HepG2 (cell line): ENCODE data around the gene ADAMTS18. TPM values are rescaled to one million over a fixed set of nuclear protein-coding genes. Genes with fewer than 3 reads are reported as not detected.

ENCODE experiments used
- ATAC-seq: fragments of 200-7000 bp; cut with Tn5 transposase; 3 replicates; pipeline ENCODE4 v1.9.1; 2020; ENCODE audit warnings: mild to moderate bottlenecking, moderate library complexity
- BruUV-seq: library from RNA; stranded (reverse); fragments of 400-500 nt; replicated peaks from 2 replicates; lab custom pipeline; 2021; lab: Mats Ljungman, UMichigan
- CTCF ChIA-PET: fragments of 300-600 bp; formaldehyde crosslinking; extraction: SDS; loops from one replicate; lab custom pipeline; 2021; ENCODE audit warnings: low total read pairs, inconsistent platforms, low intra/inter-chr PET ratio; lab: Yijun Ruan, JAX
- POLR2A ChIA-PET: fragments of 350-600 bp; sonication (Branson Sonifier 250); formaldehyde crosslinking; loops from one replicate; lab custom pipeline; 2020; ENCODE audit warnings: antibody characterized with exemption, inconsistent platforms; lab: Yijun Ruan, JAX
- DNase-seq: peaks from one replicate; pipeline ENCODE4 v3.0.0-alpha.2; 2015; ENCODE audit warnings: low spot score
- FAIRE-seq: peaks from 3 replicates; lab custom pipeline; 2011; peaks lifted over from hg19 to GRCh38; lab: Jason Lieb, UNC
- H2AFZ ChIP-seq: one replicate; pipeline ENCODE4 v1.6.1; 2011; ENCODE audit warnings: low read length, inconsistent platforms
- H3K27ac ChIP-seq: fragments of 300-600 bp; 3 replicates; pipeline ENCODE4 v1.8.0; 2011; ENCODE audit warnings: mixed run types, mild to moderate bottlenecking, mixed read lengths, low read length, inconsistent platforms; ENCODE audit not compliant: insufficient read depth; ENCODE audit errors: extremely low read length
- H3K27me3 ChIP-seq, 2 experiments: fragments of 200-600 bp in 1 of 2; 2 replicates in 1 of 2; 3 replicates in 1 of 2; pipeline versions ENCODE4 v1.6.0 to v1.8.0; 2011; ENCODE audit warnings: low read length in 2 of 2, mild to moderate bottlenecking in 2 of 2, moderate library complexity in 2 of 2, inconsistent platforms in 1 of 2; ENCODE audit not compliant: insufficient read depth in 2 of 2, control insufficient read depth in 1 of 2
- H3K36me3 ChIP-seq, 2 experiments: fragments of 200-600 bp in 1 of 2; replicated peaks in 1 of 2; 2 replicates in 1 of 2; 3 replicates in 1 of 2; pipeline versions ENCODE4 v1.5.1 to v1.8.0; 2011; ENCODE audit warnings: low read length in 2 of 2, inconsistent platforms in 1 of 2; ENCODE audit not compliant: insufficient read depth in 2 of 2, control insufficient read depth in 1 of 2
- H3K4me1 ChIP-seq: 2 replicates; pipeline ENCODE4 v1.5.1; 2012; ENCODE audit warnings: low read length, inconsistent platforms; ENCODE audit not compliant: insufficient read depth
- H3K4me2 ChIP-seq: 2 replicates; pipeline ENCODE4 v1.6.0; 2011; ENCODE audit warnings: low read depth, low read length, inconsistent platforms
- H3K4me3 ChIP-seq, 3 experiments: fragments of 200-600 bp in 1 of 3; sonication (generic), shearing (Covaris generic) in 1 of 3; replicated peaks in 1 of 3; 2 replicates each; pipeline ENCODE4 v1.5.1; 2011 to 2016; ENCODE audit warnings: low read length in 3 of 3, inconsistent platforms in 2 of 3, low read depth in 2 of 3, mild to moderate bottlenecking in 2 of 3, control low read depth in 1 of 3, mixed read lengths in 1 of 3; ENCODE audit not compliant: insufficient read depth in 1 of 3
- H3K79me2 ChIP-seq: one replicate; pipeline ENCODE4 v1.6.1; 2011; ENCODE audit warnings: low read length, inconsistent platforms; ENCODE audit not compliant: insufficient read depth
- H3K9ac ChIP-seq: 2 replicates; pipeline ENCODE4 v1.6.0; 2011; ENCODE audit warnings: mild to moderate bottlenecking, low read depth, low read length, inconsistent platforms; ENCODE audit not compliant: insufficient read depth
- H3K9me3 ChIP-seq: 2 replicates; pipeline ENCODE4 v1.5.1; 2012; ENCODE audit warnings: mild to moderate bottlenecking, low read length
- H4K20me1 ChIP-seq: 2 replicates; pipeline ENCODE4 v1.6.0; 2011; ENCODE audit warnings: inconsistent platforms, mild to moderate bottlenecking, low read length, moderate library complexity; ENCODE audit not compliant: insufficient read depth
- DMTF1 ChIP-seq: sonication (generic); formaldehyde crosslinking; IDR thresholded peaks from 2 replicates; pipeline ENCODE4 v1.4.0; 2020; ENCODE audit warnings: mild to moderate bottlenecking, missing genetic modification reagents
- HNF1A ChIP-seq, 2 experiments: sonication (generic) in 1 of 2; formaldehyde crosslinking in 1 of 2; IDR thresholded peaks; 2 replicates each; pipeline versions ENCODE4 v1.4.0 to v1.6.1; 2016 to 2020; ENCODE audit warnings: borderline replicate concordance in 1 of 2, low read depth in 1 of 2, mild to moderate bottlenecking in 1 of 2, missing genetic modification reagents in 1 of 2
- HNRNPL ChIP-seq: fragments of 200-400 bp; formaldehyde crosslinking; IDR thresholded peaks from 2 replicates; pipeline ENCODE4 v1.6.1; 2017; ENCODE audit warnings: mild to moderate bottlenecking, low read depth, low read length
- HOXA5 ChIP-seq: sonication (generic); formaldehyde crosslinking; IDR thresholded peaks from 2 replicates; pipeline ENCODE4 v1.4.0; 2020; ENCODE audit warnings: missing genetic modification reagents
- JUND ChIP-seq: sonication (generic); formaldehyde crosslinking; IDR thresholded peaks from 2 replicates; pipeline ENCODE4 v1.8.0; 2022; ENCODE audit warnings: mild to moderate bottlenecking, missing genetic modification reagents
- MAFF ChIP-seq: IDR thresholded peaks from 2 replicates; pipeline ENCODE4 v1.6.1; 2011; ENCODE audit warnings: low read depth, low read length, improper control_type of control experiment
- MAFK ChIP-seq, 2 experiments: IDR thresholded peaks in 1 of 2; conservative IDR thresholded peaks in 1 of 2; 2 replicates each; pipeline ENCODE4 v1.6.1; 2011; ENCODE audit warnings: improper control_type of control experiment in 2 of 2, low read length in 2 of 2
- MYNN ChIP-seq: sonication (generic); formaldehyde crosslinking; IDR thresholded peaks from 2 replicates; pipeline ENCODE4 v1.4.0; 2020; ENCODE audit warnings: mild to moderate bottlenecking, low read depth, missing genetic modification reagents
- PHF21A ChIP-seq: sonication (generic); formaldehyde crosslinking; IDR thresholded peaks from 2 replicates; pipeline ENCODE4 v1.5.0; 2020; ENCODE audit warnings: mild to moderate bottlenecking, missing genetic modification reagents
- SRF ChIP-seq: IDR thresholded peaks from 2 replicates; pipeline ENCODE4 v1.6.1; 2011; ENCODE audit warnings: mild to moderate bottlenecking, low read depth, low read length, moderate library complexity
- THAP11 ChIP-seq: IDR thresholded peaks from 2 replicates; pipeline ENCODE4 v1.6.1; 2016; ENCODE audit warnings: missing biosample characterization, missing genetic modification reagents
- WIZ ChIP-seq: sonication (generic); formaldehyde crosslinking; IDR thresholded peaks from 2 replicates; pipeline ENCODE4 v1.5.1; 2020; ENCODE audit warnings: mild to moderate bottlenecking, missing genetic modification reagents
- ZNF780A ChIP-seq: sonication (generic); formaldehyde crosslinking; IDR thresholded peaks from 2 replicates; pipeline ENCODE4 v1.8.0; 2022; ENCODE audit warnings: mild to moderate bottlenecking, missing genetic modification reagents, moderate library complexity
- WGBS: methylation state at CpG from one replicate; pipeline ENCODE4 v1.1.6; 2017; ENCODE audit warnings: low lambda C conversion rate; 5-methylcytosine and 5-hydroxymethylcytosine counted together
- in situ Hi-C: cut with HindIII; loops from 2 replicates; pipeline ENCODE4 v1.10.0; 2017; ENCODE audit warnings: low pct_unique_long_range_greater_than_20kb; ENCODE audit not compliant: extremely low pct_ligation_motif_present
- intact Hi-C: fragments of 100-400 bp; cut with micrococcal nuclease; formaldehyde crosslinking; loops from one replicate; pipeline ENCODE4 v1.10.0; 2022; ENCODE audit not compliant: unreplicated experiment
- polyA plus RNA-seq, 8 experiments: library from polyadenylated mRNA; depleted of rRNA in 3 of 8; stranded (reverse) in 7 of 8; unstranded in 1 of 8; fragments of >200 nt; fragmentation: Illumina TruSeq in 4 of 8; extraction: Trizol in 4 of 8; gene quantifications; 2 replicates each; pipeline versions ENCODE4 v1.2.1 to v1.2.3, GENCODE V29; 2011 to 2016; ENCODE audit warnings: low read depth in 4 of 8, missing spikeins in 1 of 8, mixed read lengths in 1 of 8; ENCODE audit not compliant: insufficient read depth in 1 of 8
- total RNA-seq, 5 experiments: library from RNA; depleted of rRNA; stranded (reverse); fragments of >200 nt; fragmentation: Illumina TruSeq; extraction: Trizol; gene quantifications; 2 replicates each; pipeline ENCODE4 v1.2.3, GENCODE V29; 2016; ENCODE audit warnings: low read depth in 1 of 5

Gene ADAMTS18
- total and polyA plus RNA-seq, 2 of the 13 experiments (the other 11 are each of a cell fraction or from before 2014, with no cell fraction given) = 0.01 TPM; not detected in 1

GRCh38 chr16:77472262-77472661 lies 37.4 kb upstream of the ADAMTS18 start:
- no peaks in the 10 kb centered on the region for H3K79me2 ChIP-seq
- no peak for ATAC-seq
- intact Hi-C loops (no loop called here), in situ Hi-C loops (no loop called here)
- no peak for FAIRE-seq
- 3% methylated on average over 1 of the region's 1 CpG for WGBS
- H3K36me3 ChIP-seq = no peaks in the 10 kb centered on the region
- H3K27ac ChIP-seq = no peak overlapping the region
- CTCF ChIA-PET = no interaction called here
- no peak overlapping the region for H3K9ac ChIP-seq
- H3K27me3 ChIP-seq = no peaks in the 10 kb centered on the region
- DNase-seq = no peak
- POLR2A ChIA-PET = no interaction called here
- H3K4me3 ChIP-seq = no peak overlapping the region
- BruUV-seq = no TSS peak
- TF ChIP-seq HOXA5 (CRISPR knock-in tag) (no peak), THAP11 (no peak), MAFK (conservative IDR thresholded peaks at IDR 0.05 in 1 of 2, IDR thresholded peaks at IDR 0.05 in 1 of 2; ENCODE audit: low read length in 2 of 2) (peak; percentile 28 to 61; a peak in 3 of 4 replicates), MAFF (peak; percentile 52)
- no peaks in the 10 kb centered on the region for H3K4me1 ChIP-seq
- H3K4me2 ChIP-seq = no peak overlapping the region
- H4K20me1 ChIP-seq = no peaks in the 10 kb centered on the region
- H3K9me3 ChIP-seq = no peaks in the 10 kb centered on the region
- no peak overlapping the region for H2AFZ ChIP-seq

GRCh38 chr16:77470851-77471250 lies 36.0 kb upstream of the ADAMTS18 start:
- Histone ChIP-seq H3K4me3 (no peak overlapping the region), H3K9me3 (no peaks in the 10 kb centered on the region), H3K27me3 (0 out of 5 replicates have a peak, but pooled peaks cover 0 to 3% of the 10 kb centered on the region in 2 experiments), H2AFZ (no peak overlapping the region), H3K4me2 (no peak overlapping the region), H4K20me1 (no peaks in the 10 kb centered on the region), H3K9ac (no peak overlapping the region), H3K79me2 (no peaks in the 10 kb centered on the region), H3K4me1 (no peaks in the 10 kb centered on the region), H3K36me3 (no peaks in the 10 kb centered on the region), H3K27ac (no peak overlapping the region)
- BruUV-seq = no TSS peak
- FAIRE-seq = no peak
- POLR2A ChIA-PET = no interaction called here
- intact Hi-C loops = no loop called here
- DNase-seq = no peak
- ATAC-seq = no peak
- in situ Hi-C loops = no loop called here
- CTCF ChIA-PET = no interaction called here
- TF ChIP-seq JUND (CRISPR knock-in tag) = no peak
- TF ChIP-seq WIZ = no peak
- no peak for TF ChIP-seq SRF
- TF ChIP-seq PHF21A (CRISPR knock-in tag) = no peak
- no peak for TF ChIP-seq MYNN (CRISPR knock-in tag)
- TF ChIP-seq HNF1A (IDR thresholded peaks at IDR 0.05; ENCODE audit: low read depth) = no peak
- TF ChIP-seq HNF1A (CRISPR knock-in tag; IDR thresholded peaks at IDR 0.05; ENCODE audit: borderline replicate concordance) = no peak
- no peak for TF ChIP-seq HNRNPL
- TF ChIP-seq ZNF780A = no peak
- no peak for TF ChIP-seq DMTF1 (CRISPR knock-in tag)
